Omental fat pad (tissue), 4 donors: ENCODE measurements around the gene SLC6A20. TPM values are rescaled to one million over a fixed set of nuclear protein-coding genes. Genes with fewer than 3 reads are reported as not detected.

ENCODE experiments used
- ATAC-seq: fragments of 150-250 bp; one replicate; pipeline ENCODE4 v1.9.1; 2016; ENCODE audit warnings: mild to moderate bottlenecking, moderate library complexity; ENCODE audit not compliant: low FRiP score
- DNase-seq: peaks from one replicate; pipeline ENCODE4 v3.0.0-alpha.2; 2019; ENCODE audit warnings: low spot score
- total RNA-seq, 4 donors: library from RNA; depleted of rRNA; stranded (reverse); fragments of >200 nt; gene quantifications; one replicate each; pipeline ENCODE4 v1.1.0, GENCODE V29; 2016
- TF ChIP-seq, protein P1 (sequence below), 3 donors: fragments of 450-650 bp; IDR thresholded peaks; one replicate each; pipeline ENCODE4 v1.5.1; 2016 to 2017; ENCODE audit warnings: antibody characterized with exemption in 3 of 3, mild to moderate bottlenecking in 3 of 3, moderate library complexity in 2 of 3

SLC6A20 gene
- total RNA-seq, 4 donors from 2014 or later = 0.09 to 0.72 (median 0.38) TPM; not detected in 1

- DNase-seq = no peak
- no peak for ATAC-seq
- TF ChIP-seq, protein P1, sequence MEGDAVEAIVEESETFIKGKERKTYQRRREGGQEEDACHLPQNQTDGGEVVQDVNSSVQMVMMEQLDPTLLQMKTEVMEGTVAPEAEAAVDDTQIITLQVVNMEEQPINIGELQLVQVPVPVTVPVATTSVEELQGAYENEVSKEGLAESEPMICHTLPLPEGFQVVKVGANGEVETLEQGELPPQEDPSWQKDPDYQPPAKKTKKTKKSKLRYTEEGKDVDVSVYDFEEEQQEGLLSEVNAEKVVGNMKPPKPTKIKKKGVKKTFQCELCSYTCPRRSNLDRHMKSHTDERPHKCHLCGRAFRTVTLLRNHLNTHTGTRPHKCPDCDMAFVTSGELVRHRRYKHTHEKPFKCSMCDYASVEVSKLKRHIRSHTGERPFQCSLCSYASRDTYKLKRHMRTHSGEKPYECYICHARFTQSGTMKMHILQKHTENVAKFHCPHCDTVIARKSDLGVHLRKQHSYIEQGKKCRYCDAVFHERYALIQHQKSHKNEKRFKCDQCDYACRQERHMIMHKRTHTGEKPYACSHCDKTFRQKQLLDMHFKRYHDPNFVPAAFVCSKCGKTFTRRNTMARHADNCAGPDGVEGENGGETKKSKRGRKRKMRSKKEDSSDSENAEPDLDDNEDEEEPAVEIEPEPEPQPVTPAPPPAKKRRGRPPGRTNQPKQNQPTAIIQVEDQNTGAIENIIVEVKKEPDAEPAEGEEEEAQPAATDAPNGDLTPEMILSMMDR (IDR thresholded peaks at IDR 0.05) = no peak
These were observed 2.2 kb downstream of the SLC6A20 start for GRCh38 chr3:45794177-45794560.

- ATAC-seq = no peak
- DNase-seq = no peak
- TF ChIP-seq, protein P1 (IDR thresholded peaks at IDR 0.05) = no peak
These were observed 2.7 kb downstream of the SLC6A20 start for GRCh38 chr3:45793482-45794176.

DNA sequence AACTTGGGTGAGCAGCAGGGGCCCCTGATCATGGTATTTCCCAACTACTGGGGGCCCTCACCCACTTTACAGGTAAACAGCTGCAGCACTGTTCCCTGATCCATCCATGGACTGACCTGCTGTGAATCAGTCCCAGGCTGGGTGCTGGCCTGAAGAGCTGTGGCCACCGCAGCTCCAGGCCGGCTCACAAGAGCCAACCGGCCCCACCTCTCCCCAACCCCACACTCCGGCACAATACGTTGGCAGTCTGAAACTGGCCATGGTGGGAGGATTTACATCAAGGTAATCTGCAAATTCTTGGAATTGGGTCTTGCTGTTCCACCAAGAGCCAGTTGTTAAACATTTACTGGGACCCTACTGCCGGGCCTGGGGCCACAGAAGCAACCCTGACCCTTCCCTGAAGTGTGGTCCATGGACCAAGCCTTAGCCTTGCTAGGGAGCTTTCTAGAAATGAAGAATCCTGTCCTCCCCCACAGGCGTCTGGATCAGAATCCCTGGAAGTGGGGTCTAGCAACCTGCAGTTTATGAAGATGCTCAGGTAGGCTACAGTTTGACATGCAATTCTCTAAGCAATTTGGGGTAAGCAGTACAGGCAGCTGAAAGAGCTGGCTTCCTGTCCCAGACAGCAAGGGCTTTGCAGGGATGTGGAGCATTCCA lies 3.7 kb downstream of the SLC6A20 start:
- ATAC-seq = no peak
- TF ChIP-seq, protein P1 (IDR thresholded peaks at IDR 0.05) = no peak
- no peak for DNase-seq

GRCh38 chr3:45792036-45792435 lies 4.3 kb downstream of the SLC6A20 start:
- no peak for ATAC-seq
- TF ChIP-seq, protein P1 (IDR thresholded peaks at IDR 0.05) = no peak
- no peak for DNase-seq

DNA sequence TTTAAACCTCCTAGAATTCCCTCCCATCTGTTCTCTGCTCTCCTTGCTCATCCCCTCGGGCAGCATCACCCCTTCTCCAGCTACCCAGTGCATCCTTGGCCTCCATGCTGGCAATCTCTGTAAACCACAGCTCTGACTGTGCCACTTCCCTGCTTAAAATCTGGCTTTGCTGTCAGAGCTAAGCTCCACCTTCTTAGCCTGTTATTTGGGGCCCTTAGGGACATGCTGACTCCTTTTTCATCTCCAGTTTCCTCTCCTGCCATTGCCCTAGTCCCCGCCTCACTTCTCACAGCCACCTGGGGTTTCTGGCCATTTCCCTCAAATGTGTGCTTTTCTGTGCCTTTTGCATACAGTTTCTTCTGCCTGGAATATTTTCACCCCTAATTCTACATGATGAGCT lies 5.7 kb downstream of the SLC6A20 start:
- no peak for DNase-seq
- no peak for ATAC-seq
- TF ChIP-seq, protein P1 (IDR thresholded peaks at IDR 0.05) = no peak

- ATAC-seq = no peak
- no peak for DNase-seq
- TF ChIP-seq, protein P1 (IDR thresholded peaks at IDR 0.05) = no peak
These were observed 7.0 kb downstream of the SLC6A20 start for GRCh38 chr3:45789235-45789812.
